ENCODE results near the gene PIGB.
"Not testable (repeated sequence)": the region's sequence is repeated elsewhere in the genome, so short reads cannot be mapped to it uniquely, and the experiment has no call there.

Gene PIGB

GRCh38 chr15:55318588-55319494 is at the start of gene PIGB, which contains the start of gene PIGBOS1:
PIGB (plus strand) TSS chr15:55319222; CDS start chr15:55319251, 29 bp downstream.
PIGBOS1 (minus strand) TSS chr15:55319123; CDS start chr15:55317792, 1,331 bp downstream.
- DNase-seq, result peak; percentile 64

DNA sequence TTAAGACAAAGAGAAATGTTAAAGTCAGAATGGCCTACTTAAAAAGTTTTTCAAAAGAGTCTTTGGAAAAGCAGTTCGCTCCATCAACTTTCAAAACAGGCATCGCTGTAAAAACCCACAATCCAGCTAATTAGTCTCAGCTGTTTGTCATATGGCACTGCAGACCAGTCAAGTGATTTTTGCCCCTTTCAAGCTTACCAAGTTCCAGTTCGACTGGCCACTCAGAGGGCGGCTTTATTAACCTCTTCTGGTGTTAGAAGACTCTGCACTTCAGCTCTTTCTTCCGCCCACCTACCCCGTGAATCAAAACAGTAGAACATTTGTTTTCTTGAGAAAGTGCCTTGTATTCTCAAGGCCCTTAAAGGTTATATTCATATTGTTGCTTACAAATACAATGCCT is 48.7 kb upstream of the PIGB start:
- DNase-seq, result no peak

DNA sequence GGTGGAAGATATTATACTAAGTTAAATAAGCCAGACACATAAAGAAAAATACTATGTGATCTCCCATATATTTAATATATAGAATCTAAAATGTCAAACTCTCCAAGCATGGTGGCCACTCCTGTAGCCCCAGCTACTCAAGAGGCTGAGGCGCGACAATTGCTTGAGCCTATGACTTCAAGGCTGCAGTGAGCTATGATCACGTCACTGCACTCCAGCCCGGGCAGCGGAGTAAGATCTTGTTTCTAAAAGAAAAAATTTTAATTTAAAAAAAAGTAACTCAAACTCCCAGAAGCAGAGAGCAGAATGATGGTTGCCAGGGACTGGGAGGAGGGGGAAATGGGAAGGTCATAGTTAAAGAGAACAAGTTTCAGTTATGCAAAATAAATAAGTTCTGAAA is 42.7 kb upstream of the PIGB start:
- DNase-seq, result no peak

GRCh38 chr15:55277116-55277564 is 41.9 kb upstream of the PIGB start:
- DNase-seq, result peak; percentile 16 to 21

DNA sequence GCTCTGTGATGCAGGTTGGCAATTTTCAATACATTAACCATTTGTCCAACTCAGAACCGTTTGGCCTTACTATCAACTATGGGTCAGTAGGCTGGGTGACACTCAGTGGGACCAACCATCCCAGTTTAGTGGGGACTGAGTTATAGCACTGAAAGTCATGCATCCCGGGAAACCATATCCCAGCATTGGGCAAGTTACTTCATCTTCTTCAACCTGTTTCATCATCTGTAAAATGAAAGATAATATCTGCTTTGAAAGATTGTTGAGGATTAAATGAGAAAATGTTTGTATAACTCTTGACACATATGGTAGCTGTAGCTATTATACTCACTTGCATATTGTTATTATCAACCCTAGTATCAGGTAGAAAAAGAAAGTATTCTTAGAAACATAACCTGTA is 41.3 kb upstream of the PIGB start:
- no peak for DNase-seq

GRCh38 chr15:55279100-55279745 is 39.8 kb upstream of the PIGB start:
- no peak for DNase-seq

- DNase-seq, result peak; percentile 34 to 44
Measured at GRCh38 chr15:55279746-55280351, 39.2 kb upstream of the PIGB start.

DNA sequence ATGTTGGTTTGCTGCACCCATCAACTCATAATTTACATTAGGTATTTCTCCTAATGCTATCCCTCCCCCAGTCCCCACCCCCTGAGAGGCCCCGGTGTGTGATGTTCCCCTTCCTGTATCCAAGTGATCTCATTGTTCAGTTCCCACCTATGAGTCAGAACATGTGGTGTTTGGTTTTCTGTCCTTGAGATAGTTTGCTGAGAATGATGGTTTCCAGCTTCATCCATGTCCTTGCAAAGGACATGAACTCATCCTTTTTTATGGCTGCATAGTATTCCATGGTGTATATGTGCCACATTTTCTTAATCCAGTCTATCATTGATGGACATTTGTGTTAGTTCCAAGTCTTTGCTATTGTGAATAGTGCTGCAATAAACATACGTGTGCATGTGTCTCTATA is 38.4 kb upstream of the PIGB start:
- peak in 1 of 2 experiments; percentile 9 for DNase-seq

GRCh38 chr15:55281517-55282228 is 37.3 kb upstream of the PIGB start:
- DNase-seq, result no peak

DNA sequence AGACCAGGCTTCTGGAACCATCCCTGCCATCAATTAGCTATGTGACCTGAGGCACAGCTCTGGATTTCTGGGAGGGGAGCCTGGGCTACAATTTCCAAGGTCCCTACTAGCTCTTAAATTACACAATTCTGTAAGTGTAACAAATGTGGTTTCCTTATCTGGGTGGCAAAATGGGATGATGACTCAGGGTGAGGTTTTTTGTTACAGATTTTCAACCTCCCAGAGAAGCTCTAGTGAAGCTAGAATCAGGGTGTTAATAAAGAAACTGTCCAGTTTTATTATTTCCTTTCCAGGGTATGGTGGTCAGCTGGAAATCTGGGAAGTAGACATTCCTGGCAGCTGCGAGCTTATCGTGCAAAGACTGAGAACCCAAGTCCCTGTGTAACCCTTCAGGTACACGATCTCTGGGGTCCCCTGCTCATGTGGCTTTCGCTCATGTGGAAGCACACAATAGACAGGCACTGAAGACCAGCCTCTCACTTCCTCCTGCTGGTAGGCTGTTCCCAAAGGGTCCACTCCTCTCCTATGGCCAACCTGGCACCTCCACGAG is 36.7 kb upstream of the PIGB start:
- DNase-seq, result no peak

- no peak for DNase-seq
Measured at GRCh38 chr15:55283379-55284147, 35.5 kb upstream of the PIGB start.

DNA sequence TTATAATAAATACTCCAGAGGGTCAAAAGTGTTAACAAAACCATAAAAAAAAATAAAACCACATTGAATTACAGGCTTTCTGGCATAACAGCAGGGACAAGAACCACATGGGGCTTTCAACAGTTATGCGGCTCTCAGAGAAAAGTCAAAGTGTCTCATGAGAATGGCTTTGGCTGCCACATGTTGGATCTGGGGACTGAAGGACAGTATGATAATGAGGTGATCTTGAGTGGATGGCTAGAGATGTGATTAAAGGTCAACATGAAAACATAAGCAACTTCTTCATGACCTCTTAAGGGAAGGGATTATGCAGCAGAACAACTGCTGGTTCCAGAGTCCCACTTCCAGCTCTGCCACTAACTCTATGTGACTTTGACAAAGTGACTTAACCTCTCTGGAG is 34.6 kb upstream of the PIGB start:
- DNase-seq, result no peak

DNA sequence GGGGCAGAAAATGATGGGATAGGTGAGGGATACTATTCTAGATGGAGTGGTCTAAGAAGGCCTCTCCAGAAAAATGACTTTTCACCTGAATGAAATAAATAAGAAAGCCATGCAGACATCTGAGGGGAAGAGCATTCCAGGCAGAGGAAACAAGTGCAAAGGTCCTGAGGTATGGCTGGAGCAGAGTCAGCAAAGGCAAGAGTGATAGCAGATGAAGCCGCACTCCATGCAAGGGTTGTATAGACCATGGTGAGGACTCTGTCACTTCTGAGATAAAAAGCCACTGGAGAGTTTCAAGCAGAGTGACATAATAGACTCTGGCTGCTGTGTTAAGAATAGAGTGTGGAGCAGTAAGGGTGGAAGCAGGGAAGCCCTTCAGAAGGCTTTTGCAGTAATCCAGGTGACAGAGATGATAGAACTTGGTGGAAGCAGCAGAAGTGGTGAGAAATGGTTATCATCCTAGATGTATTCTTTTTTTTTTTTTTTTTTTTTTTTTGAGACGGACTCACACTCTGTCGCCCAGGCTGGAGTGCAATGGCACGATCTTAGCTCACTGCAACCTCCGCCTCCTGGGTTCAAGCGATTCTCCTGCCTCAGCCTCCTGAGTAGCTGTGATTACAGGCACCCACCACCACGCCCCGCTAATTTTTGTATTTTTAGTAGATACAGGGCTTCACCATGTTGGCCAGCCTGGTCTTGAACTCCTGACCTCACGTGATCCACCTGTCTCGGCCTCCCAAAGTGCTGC is 32.4 kb upstream of the PIGB start:
- not testable (repeated sequence) for DNase-seq

DNA sequence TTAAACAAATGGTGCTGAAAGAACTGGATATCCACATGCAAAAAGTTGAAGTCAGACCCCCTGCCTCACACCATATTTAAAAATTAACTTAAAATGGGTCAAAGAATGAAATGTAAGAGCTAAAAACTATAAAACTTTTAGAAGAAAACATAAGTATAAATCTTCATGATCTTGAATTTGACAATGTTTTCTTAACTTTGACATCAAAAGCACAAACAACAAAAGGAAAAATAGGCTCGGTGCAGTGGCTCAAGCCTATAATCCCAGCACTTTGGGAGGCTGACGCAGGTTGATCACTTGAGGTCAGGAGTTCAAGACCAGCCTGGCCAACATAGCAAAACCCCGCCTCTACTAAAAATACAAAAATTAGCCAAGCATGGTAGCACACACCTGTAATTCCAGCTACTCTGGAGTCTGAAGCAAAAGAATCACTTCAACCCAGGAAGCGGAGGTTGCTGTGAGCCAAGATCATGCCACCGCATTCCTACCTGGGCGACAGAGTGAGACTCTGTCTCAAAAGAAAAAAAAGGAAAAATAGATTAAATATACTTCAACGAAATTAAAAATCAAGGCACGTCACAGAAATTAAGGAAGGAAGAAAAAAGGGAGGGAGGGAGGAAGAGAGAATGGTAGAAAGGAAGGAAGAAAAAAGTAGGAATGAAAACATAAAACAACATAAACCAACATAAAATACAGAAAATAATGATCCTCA is 30.9 kb upstream of the PIGB start:
- DNase-seq, result no peak

GRCh38 chr15:55289011-55289745 is 29.8 kb upstream of the PIGB start:
- peak; percentile 21 to 22 for DNase-seq

GRCh38 chr15:55289746-55290527 is 29.1 kb upstream of the PIGB start, which contains the start of gene RAB27A:
RAB27A (minus strand) TSS chr15:55289813; CDS start chr15:55234934, 54,879 bp downstream.
- DNase-seq, result peak; percentile 78

DNA sequence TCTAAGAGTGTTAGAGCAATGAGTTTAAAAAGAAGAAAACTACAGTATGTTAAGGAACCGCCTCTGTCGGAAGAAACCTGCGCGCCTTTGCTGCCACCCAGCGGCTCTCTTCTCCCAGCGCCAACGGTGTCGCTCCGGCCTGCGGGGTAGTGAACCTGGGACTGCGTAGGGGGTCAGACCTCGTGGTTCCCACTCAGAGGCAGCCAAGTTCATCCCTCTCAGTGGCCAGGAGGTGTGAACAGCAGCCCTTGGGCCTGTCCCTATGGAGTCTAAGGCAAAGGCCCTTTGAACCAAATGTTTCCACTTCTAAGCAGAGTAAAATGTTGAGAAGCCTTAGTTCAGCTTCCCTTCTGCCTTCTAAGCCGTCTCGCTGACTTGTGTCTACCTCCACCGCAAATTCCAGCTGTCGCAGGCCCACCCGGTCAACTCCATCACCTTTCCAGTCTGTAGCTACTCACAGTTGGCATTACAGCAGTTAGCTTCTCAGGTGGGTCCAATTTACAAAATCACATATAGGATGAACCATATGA is 28.4 kb upstream of the PIGB start:
- peak; percentile 82 to 85 for DNase-seq

- DNase-seq, result no peak
Measured at GRCh38 chr15:55297315-55297714, 21.7 kb upstream of the PIGB start.

All from activated CD4-positive, alpha-beta T cell treated with anti-CD3 and anti-CD28 coated beads, Interleukin-2, amount 50 U/mL, for 4 hours (primary cell).